Fibroblast of villous mesenchyme (primary cell): ENCODE measurements around the gene RPTOR. TPM values are rescaled to one million over a fixed set of nuclear protein-coding genes. Genes with fewer than 3 reads are reported as not detected.

Experiments
- DNase-seq: peaks from one replicate; pipeline ENCODE4 v3.0.0-alpha.2; 2010; ENCODE audit warnings: low read depth
- H3K4me3 ChIP-seq: 2 replicates; pipeline ENCODE4 v1.5.1; 2011; ENCODE audit warnings: low read depth, mild to moderate bottlenecking, low read length
- CTCF ChIP-seq: IDR thresholded peaks from 2 replicates; pipeline ENCODE4 v1.5.1; 2012; ENCODE audit warnings: low read depth, mild to moderate bottlenecking, low read length; ENCODE audit not compliant: insufficient read depth
- total RNA-seq: library from RNA; depleted of rRNA; stranded (reverse); fragments of >200 nt; gene quantifications from 2 replicates; pipeline ENCODE4 v1.2.3, GENCODE V29; 2012

Gene RPTOR
- total RNA-seq, 1 donor, result 35.8 TPM

DNA sequence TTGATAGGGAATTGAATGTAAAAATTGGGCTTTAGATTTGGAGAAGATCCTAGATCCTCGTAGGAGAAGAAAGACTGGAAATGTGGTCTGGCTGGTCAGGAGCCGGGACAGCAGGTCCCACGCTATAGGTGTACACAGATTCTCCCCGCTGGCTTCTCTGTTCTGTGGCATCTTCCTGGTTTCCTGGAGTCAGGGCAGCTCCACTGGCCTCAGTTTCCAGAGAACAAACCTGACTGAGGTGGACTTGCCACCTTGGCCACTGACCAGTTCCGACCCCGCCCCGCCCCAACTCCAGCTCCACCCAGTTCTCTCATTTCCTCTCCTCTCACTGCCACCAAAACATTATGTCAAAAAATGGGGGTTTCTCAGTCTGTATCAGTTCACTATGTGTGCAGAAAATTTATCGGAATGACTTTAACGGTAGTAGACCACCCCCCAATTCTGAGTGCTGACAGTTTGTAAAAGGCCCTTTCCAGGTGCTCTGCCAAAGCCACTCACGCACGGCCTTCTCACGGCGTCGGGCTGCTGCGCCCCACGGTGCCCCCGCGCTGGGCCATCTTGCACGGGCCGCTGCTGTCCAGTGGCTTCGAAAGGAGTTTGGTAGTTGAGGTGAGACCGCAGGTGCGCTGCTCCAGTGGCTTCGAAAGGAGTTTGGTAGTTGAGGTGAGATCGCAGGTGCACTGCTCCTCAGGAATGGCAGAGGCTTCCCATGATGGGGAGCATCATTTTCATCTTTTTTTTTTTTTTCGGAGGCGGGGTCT, 285.6 kb downstream of the RPTOR start:
- H3K4me3 ChIP-seq, result no peak overlapping the region
- DNase-seq, result no peak
- no peak for TF ChIP-seq CTCF

- no peak for DNase-seq
- H3K4me3 ChIP-seq, result no peak overlapping the region
- no peak for TF ChIP-seq CTCF
Observed at GRCh38 chr17:80831491-80831890, 286.9 kb downstream of the RPTOR start.

DNA sequence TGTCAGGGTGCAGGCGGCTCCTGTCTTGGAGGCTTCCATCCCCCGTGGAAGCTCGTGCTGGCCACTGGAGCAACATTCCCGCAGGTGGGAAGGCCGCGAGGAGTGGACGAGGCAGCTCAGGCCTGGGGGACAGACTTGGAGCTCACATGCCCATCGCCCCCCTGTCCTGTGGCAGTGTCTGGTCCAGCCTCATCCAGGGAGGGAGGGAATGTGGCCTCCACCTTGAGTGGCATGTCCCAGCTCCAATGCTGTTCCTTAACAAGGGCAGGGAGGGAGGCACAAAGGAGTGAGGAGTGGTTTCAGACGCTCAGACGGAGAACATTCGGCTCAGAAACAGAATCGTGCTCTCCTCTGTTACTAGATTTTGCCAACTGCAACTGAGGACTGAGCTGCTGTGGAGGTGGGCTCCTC, 287.6 kb downstream of the RPTOR start:
- peak overlapping the region; percentile 60 for H3K4me3 ChIP-seq
- TF ChIP-seq CTCF, result no peak
- peak; percentile 85 for DNase-seq

DNA sequence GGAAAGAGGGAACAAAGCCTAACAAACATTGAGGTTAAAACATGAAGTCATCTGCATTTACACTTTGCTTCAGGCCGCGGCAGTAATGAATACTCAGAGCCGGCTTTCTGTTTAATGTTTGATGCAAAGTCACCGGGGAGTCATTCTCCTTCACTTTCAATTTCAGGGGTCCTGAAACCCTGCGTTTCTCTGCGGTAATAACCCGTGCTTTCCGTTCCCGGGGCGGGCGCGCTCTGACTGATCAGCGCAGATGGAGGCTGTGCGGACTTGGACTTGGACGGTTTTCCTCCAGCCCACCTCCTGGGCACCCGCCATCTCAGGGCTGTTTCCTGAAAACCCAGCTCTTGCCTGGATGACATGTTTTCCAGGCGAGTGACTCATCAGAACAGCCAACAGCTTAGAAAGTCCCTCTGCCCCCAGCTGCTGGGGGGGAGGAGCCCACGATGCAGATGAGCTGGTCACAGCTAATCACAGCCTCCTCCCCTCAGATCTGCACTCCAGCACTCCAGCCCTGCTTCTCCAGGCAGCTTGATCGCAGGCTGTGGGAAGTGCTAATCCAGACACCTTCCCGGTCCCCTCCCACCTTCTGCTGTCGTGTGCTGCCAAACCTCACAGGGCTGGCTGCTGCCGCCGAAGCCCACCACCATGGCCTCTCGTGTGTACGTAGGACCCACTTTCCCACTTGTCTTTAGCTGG, 288.4 kb downstream of the RPTOR start:
- DNase-seq, result peak; percentile 99

DNA sequence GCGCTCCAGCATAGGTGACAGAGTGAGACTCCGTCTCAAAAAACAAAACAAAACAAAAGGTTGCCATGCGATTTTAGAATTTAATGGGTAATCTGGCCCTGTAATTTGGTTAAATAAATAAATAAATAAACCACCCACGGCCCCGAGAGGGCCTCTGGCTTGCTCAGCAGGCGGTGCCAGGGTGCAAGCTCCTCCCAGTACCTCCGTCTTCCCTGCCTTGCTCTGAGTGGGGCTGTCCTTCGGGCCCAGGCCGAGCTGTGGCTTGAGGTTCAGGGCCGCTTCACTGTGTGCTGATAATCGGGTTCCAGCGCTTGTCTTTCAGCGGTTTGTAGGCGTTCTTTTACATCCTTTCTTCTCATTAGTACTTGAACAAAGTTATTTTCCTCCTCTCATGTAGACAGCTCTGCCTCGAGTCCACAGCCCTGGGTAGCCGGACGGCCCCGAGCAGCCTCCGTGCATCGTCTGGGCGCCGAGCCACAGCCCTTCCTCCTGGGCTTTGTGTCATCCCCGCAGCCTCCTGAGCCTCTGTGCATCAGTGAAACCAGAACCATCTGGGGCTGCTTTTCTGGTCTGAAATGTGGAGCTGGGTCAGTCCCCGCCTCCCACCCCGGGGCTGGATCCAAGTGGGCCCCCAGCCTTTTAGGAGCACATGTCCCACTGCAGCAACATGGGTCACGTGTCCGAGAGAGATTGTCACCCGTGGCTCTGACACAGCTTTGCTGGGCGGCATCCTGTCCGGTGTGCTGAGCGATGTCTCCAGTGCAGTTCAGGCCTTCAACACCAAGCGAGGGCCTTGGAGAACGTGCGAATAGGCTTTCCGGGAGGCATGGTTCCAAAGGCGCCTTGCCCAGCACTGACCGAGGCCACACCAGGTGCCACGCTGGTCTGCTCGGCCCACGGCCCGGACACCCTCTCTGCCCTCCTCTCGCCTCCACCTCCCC, 289.6 kb downstream of the RPTOR start:
- H3K4me3 ChIP-seq, result no peak overlapping the region
- DNase-seq, result peak; percentile 76

More for the DNA sequence above, 288.4 kb downstream of the RPTOR start:
- H3K4me3 ChIP-seq, result peak overlapping the region; percentile 60
- TF ChIP-seq CTCF, result no peak

More for the DNA sequence above, 289.6 kb downstream of the RPTOR start:
- no peak for TF ChIP-seq CTCF
